HepG2 (cell line): Measurements from ENCODE around the gene NOXO1. TPM values are rescaled to one million over a fixed set of nuclear protein-coding genes. Genes with fewer than 3 reads are reported as not detected.

ENCODE experiments used
- ATAC-seq: fragments of 200-7000 bp; cut with Tn5 transposase; 3 replicates; pipeline ENCODE4 v1.9.1; 2020; ENCODE audit warnings: mild to moderate bottlenecking, moderate library complexity
- BruUV-seq: library from RNA; stranded (reverse); fragments of 400-500 nt; replicated peaks from 2 replicates; lab custom pipeline; 2021; lab: Mats Ljungman, UMichigan
- CTCF ChIA-PET: fragments of 300-600 bp; formaldehyde crosslinking; extraction: SDS; loops from one replicate; lab custom pipeline; 2021; ENCODE audit warnings: low total read pairs, inconsistent platforms, low intra/inter-chr PET ratio; lab: Yijun Ruan, JAX
- POLR2A ChIA-PET: fragments of 350-600 bp; sonication (Branson Sonifier 250); formaldehyde crosslinking; loops from one replicate; lab custom pipeline; 2020; ENCODE audit warnings: antibody characterized with exemption, inconsistent platforms; lab: Yijun Ruan, JAX
- DNase-seq: peaks from one replicate; pipeline ENCODE4 v3.0.0-alpha.2; 2015; ENCODE audit warnings: low spot score
- FAIRE-seq: peaks from 3 replicates; lab custom pipeline; 2011; peaks lifted over from hg19 to GRCh38; lab: Jason Lieb, UNC
- H2AFZ ChIP-seq: one replicate; pipeline ENCODE4 v1.6.1; 2011; ENCODE audit warnings: low read length, inconsistent platforms
- H3K27ac ChIP-seq: fragments of 300-600 bp; 3 replicates; pipeline ENCODE4 v1.8.0; 2011; ENCODE audit warnings: mixed run types, mild to moderate bottlenecking, mixed read lengths, low read length, inconsistent platforms; ENCODE audit not compliant: insufficient read depth; ENCODE audit errors: extremely low read length
- H3K27me3 ChIP-seq, 2 experiments: fragments of 200-600 bp in 1 of 2; 2 replicates in 1 of 2; 3 replicates in 1 of 2; pipeline versions ENCODE4 v1.6.0 to v1.8.0; 2011; ENCODE audit warnings: low read length in 2 of 2, mild to moderate bottlenecking in 2 of 2, moderate library complexity in 2 of 2, inconsistent platforms in 1 of 2; ENCODE audit not compliant: insufficient read depth in 2 of 2, control insufficient read depth in 1 of 2
- H3K36me3 ChIP-seq, 2 experiments: fragments of 200-600 bp in 1 of 2; replicated peaks in 1 of 2; 2 replicates in 1 of 2; 3 replicates in 1 of 2; pipeline versions ENCODE4 v1.5.1 to v1.8.0; 2011; ENCODE audit warnings: low read length in 2 of 2, inconsistent platforms in 1 of 2; ENCODE audit not compliant: insufficient read depth in 2 of 2, control insufficient read depth in 1 of 2
- H3K4me1 ChIP-seq: 2 replicates; pipeline ENCODE4 v1.5.1; 2012; ENCODE audit warnings: low read length, inconsistent platforms; ENCODE audit not compliant: insufficient read depth
- H3K4me2 ChIP-seq: 2 replicates; pipeline ENCODE4 v1.6.0; 2011; ENCODE audit warnings: low read depth, low read length, inconsistent platforms
- H3K4me3 ChIP-seq, 3 experiments: fragments of 200-600 bp in 1 of 3; sonication (generic), shearing (Covaris generic) in 1 of 3; replicated peaks in 1 of 3; 2 replicates each; pipeline ENCODE4 v1.5.1; 2011 to 2016; ENCODE audit warnings: low read length in 3 of 3, inconsistent platforms in 2 of 3, low read depth in 2 of 3, mild to moderate bottlenecking in 2 of 3, control low read depth in 1 of 3, mixed read lengths in 1 of 3; ENCODE audit not compliant: insufficient read depth in 1 of 3
- H3K79me2 ChIP-seq: one replicate; pipeline ENCODE4 v1.6.1; 2011; ENCODE audit warnings: low read length, inconsistent platforms; ENCODE audit not compliant: insufficient read depth
- H3K9ac ChIP-seq: 2 replicates; pipeline ENCODE4 v1.6.0; 2011; ENCODE audit warnings: mild to moderate bottlenecking, low read depth, low read length, inconsistent platforms; ENCODE audit not compliant: insufficient read depth
- H3K9me3 ChIP-seq: 2 replicates; pipeline ENCODE4 v1.5.1; 2012; ENCODE audit warnings: mild to moderate bottlenecking, low read length
- H4K20me1 ChIP-seq: 2 replicates; pipeline ENCODE4 v1.6.0; 2011; ENCODE audit warnings: inconsistent platforms, mild to moderate bottlenecking, low read length, moderate library complexity; ENCODE audit not compliant: insufficient read depth
- FOXA1 ChIP-seq, 2 experiments: fragments of 450-650 bp in 1 of 2; sonication (generic) in 1 of 2; formaldehyde crosslinking in 1 of 2; IDR thresholded peaks; 2 replicates each; pipeline versions ENCODE4 v1.4.0 to v1.6.1; 2016 to 2020; ENCODE audit warnings: missing genetic modification reagents in 1 of 2
- RARA ChIP-seq: IDR thresholded peaks from 2 replicates; pipeline ENCODE4 v1.6.1; 2016; ENCODE audit warnings: missing genetic modification reagents, missing compliant biosample characterization
- SAP130 ChIP-seq: IDR thresholded peaks from 2 replicates; pipeline ENCODE4 v1.6.1; 2016; ENCODE audit warnings: low read depth
- ZBTB7B ChIP-seq: sonication (generic); formaldehyde crosslinking; IDR thresholded peaks from 2 replicates; pipeline ENCODE4 v1.4.0; 2020; ENCODE audit warnings: missing genetic modification reagents
- ZNF616 ChIP-seq: sonication (generic); formaldehyde crosslinking; IDR thresholded peaks from 2 replicates; pipeline ENCODE4 v1.5.0; 2020; ENCODE audit warnings: low read depth, mild to moderate bottlenecking, missing genetic modification reagents
- WGBS: methylation state at CpG from one replicate; pipeline ENCODE4 v1.1.6; 2017; ENCODE audit warnings: low lambda C conversion rate; 5-methylcytosine and 5-hydroxymethylcytosine counted together
- in situ Hi-C: cut with HindIII; loops from 2 replicates; pipeline ENCODE4 v1.10.0; 2017; ENCODE audit warnings: low pct_unique_long_range_greater_than_20kb; ENCODE audit not compliant: extremely low pct_ligation_motif_present
- intact Hi-C: fragments of 100-400 bp; cut with micrococcal nuclease; formaldehyde crosslinking; loops from one replicate; pipeline ENCODE4 v1.10.0; 2022; ENCODE audit not compliant: unreplicated experiment
- polyA plus RNA-seq, 8 experiments: library from polyadenylated mRNA; depleted of rRNA in 3 of 8; stranded (reverse) in 7 of 8; unstranded in 1 of 8; fragments of >200 nt; fragmentation: Illumina TruSeq in 4 of 8; extraction: Trizol in 4 of 8; gene quantifications; 2 replicates each; pipeline versions ENCODE4 v1.2.1 to v1.2.3, GENCODE V29; 2011 to 2016; ENCODE audit warnings: low read depth in 4 of 8, missing spikeins in 1 of 8, mixed read lengths in 1 of 8; ENCODE audit not compliant: insufficient read depth in 1 of 8
- total RNA-seq, 5 experiments: library from RNA; depleted of rRNA; stranded (reverse); fragments of >200 nt; fragmentation: Illumina TruSeq; extraction: Trizol; gene quantifications; 2 replicates each; pipeline ENCODE4 v1.2.3, GENCODE V29; 2016; ENCODE audit warnings: low read depth in 1 of 5
- TF ChIP-seq, protein P1 (sequence below), 2 experiments: sonication (generic) in 1 of 2; formaldehyde crosslinking in 1 of 2; IDR thresholded peaks; 2 replicates each; pipeline versions ENCODE4 v1.4.0 to v1.6.1; 2018 to 2020; ENCODE audit warnings: missing genetic modification reagents in 2 of 2, borderline replicate concordance in 1 of 2, low read depth in 1 of 2, mild to moderate bottlenecking in 1 of 2, missing biosample characterization in 1 of 2
- TF ChIP-seq, protein P2 (sequence below): sonication (generic); formaldehyde crosslinking; IDR thresholded peaks from 2 replicates; pipeline ENCODE4; 2020; ENCODE audit warnings: missing genetic modification reagents, mild to moderate bottlenecking, borderline replicate concordance
- TF ChIP-seq, protein P3 (sequence below): sonication (generic); formaldehyde crosslinking; IDR thresholded peaks from 2 replicates; pipeline ENCODE4 v1.4.0; 2020; ENCODE audit warnings: missing genetic modification reagents
- TF ChIP-seq, protein P4 (sequence below): sonication (generic); IDR thresholded peaks from 2 replicates; pipeline ENCODE4 v1.6.1; 2016; ENCODE audit warnings: low read depth, borderline replicate concordance

NOXO1 gene
- total and polyA plus RNA-seq, 2 of the 13 experiments (the other 11 are each of a cell fraction or from before 2014, with no cell fraction given): 0.69 to 1.4 TPM

DNA sequence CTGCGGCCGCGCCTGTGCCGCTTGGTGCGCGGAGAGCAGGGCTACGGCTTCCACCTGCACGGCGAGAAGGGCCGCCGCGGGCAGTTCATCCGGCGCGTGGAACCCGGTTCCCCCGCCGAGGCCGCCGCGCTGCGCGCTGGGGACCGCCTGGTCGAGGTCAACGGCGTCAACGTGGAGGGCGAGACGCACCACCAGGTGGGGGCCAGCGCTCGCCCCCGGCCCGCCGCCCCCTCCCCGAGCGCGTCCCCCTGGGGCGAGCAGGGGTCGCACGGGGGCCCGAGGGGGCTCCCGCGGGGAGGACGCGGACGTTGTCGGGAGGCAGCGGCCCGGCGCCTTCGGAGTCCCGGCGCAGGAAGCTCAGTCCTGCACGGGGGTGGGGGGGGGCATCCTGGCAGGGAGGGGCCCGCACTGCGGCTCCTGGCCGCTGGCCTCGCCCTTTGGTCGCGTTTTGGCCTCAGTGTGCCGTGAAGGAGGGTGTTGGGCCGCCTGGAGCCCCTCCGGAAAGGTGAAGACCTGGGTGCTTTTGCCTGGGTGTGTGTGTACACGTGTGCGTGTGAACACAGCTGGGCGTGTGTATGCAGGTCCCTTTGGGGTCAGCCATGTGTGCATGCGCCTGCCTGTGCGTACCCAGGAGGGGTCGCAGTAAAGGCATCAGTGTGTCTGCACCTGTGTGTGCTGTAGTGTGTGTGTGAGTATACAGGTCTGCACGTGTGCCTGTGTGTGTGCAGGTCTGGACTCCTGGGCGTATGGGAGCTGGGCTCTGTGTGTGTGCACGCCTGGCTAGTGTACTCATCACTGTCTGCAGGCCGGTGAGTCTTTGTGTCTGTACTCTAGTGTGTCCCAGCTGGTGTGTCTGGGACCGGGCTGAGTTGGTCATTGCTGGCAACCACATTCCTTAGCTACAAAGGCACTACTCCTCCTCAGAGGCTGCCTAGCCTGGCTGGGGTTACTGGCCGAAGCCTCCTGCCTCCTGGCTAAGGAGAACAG is 46.0 kb upstream of the NOXO1 start:
- Histone ChIP-seq H3K4me2 (peak overlapping the region; percentile 89), H3K4me3 (peak overlapping the region; percentile 59 to 79 (median 77)), H4K20me1 (0 out of 2 replicates have a peak, but pooled peaks cover 7% of the 10 kb centered on the region), H3K9me3 (no peaks in the 10 kb centered on the region), H3K27me3 (peaks cover 1 to 9% of the 10 kb centered on the region in 2 experiments; a peak in 2 of 5 replicates), H3K4me1 (peaks cover 72% of the 10 kb centered on the region), H3K27ac (no peak overlapping the region), H3K79me2 (peaks cover 3% of the 10 kb centered on the region), H3K36me3 (no peaks in the 10 kb centered on the region; a peak in 1 of 5 replicates), H3K9ac (peak overlapping the region; percentile 54), H2AFZ (no peak overlapping the region)
- peak; percentile 42 for DNase-seq
- intact Hi-C loops (no loop called here), in situ Hi-C loops (no loop called here)
- BruUV-seq: no TSS peak
- ChIA-PET CTCF (no interaction called here), POLR2A (interaction anchor here (0.8 to 6.2 kb wide), 5 partner anchors 8 to 126 kb away, joined by 4 to 62 read pairs (median 7); partner anchors contain the start of genes NTHL1 and TSC2)
- peak; percentile 5 for ATAC-seq
- 11% methylated on average over 7 of the region's 76 CpGs for WGBS
- FAIRE-seq: peak; percentile 64
- TF ChIP-seq, protein P1, sequence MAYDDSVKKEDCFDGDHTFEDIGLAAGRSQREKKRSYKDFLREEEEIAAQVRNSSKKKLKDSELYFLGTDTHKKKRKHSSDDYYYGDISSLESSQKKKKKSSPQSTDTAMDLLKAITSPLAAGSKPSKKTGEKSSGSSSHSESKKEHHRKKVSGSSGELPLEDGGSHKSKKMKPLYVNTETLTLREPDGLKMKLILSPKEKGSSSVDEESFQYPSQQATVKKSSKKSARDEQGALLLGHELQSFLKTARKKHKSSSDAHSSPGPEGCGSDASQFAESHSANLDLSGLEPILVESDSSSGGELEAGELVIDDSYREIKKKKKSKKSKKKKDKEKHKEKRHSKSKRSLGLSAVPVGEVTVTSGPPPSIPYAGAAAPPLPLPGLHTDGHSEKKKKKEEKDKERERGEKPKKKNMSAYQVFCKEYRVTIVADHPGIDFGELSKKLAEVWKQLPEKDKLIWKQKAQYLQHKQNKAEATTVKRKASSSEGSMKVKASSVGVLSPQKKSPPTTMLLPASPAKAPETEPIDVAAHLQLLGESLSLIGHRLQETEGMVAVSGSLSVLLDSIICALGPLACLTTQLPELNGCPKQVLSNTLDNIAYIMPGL (CRISPR knock-in tag; IDR thresholded peaks at IDR 0.05; ENCODE audit: borderline replicate concordance in 1 of 2, low read depth in 1 of 2): peak; percentile 23 to 50; a peak in 3 of 4 replicates
- TF ChIP-seq FOXA1 (IDR thresholded peaks at IDR 0.05) (no peak), FOXA1 (CRISPR knock-in tag; IDR thresholded peaks at IDR 0.05) (peak; percentile 74), RARA (peak; percentile 49; the same call in 1 of the 2 replicates), ZNF616 (0 out of 2 replicates have a peak, but pooled peaks have one; percentile 57), SAP130 (CRISPR knock-in tag) (peak; percentile 87), ZBTB7B (CRISPR knock-in tag) (0 out of 2 replicates have a peak, but pooled peaks have one; percentile 46)
- TF ChIP-seq, protein P2, sequence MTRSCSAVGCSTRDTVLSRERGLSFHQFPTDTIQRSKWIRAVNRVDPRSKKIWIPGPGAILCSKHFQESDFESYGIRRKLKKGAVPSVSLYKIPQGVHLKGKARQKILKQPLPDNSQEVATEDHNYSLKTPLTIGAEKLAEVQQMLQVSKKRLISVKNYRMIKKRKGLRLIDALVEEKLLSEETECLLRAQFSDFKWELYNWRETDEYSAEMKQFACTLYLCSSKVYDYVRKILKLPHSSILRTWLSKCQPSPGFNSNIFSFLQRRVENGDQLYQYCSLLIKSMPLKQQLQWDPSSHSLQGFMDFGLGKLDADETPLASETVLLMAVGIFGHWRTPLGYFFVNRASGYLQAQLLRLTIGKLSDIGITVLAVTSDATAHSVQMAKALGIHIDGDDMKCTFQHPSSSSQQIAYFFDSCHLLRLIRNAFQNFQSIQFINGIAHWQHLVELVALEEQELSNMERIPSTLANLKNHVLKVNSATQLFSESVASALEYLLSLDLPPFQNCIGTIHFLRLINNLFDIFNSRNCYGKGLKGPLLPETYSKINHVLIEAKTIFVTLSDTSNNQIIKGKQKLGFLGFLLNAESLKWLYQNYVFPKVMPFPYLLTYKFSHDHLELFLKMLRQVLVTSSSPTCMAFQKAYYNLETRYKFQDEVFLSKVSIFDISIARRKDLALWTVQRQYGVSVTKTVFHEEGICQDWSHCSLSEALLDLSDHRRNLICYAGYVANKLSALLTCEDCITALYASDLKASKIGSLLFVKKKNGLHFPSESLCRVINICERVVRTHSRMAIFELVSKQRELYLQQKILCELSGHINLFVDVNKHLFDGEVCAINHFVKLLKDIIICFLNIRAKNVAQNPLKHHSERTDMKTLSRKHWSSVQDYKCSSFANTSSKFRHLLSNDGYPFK (CRISPR knock-in tag): peak; percentile 24; the same call in 1 of the 2 replicates
- TF ChIP-seq, protein P3, sequence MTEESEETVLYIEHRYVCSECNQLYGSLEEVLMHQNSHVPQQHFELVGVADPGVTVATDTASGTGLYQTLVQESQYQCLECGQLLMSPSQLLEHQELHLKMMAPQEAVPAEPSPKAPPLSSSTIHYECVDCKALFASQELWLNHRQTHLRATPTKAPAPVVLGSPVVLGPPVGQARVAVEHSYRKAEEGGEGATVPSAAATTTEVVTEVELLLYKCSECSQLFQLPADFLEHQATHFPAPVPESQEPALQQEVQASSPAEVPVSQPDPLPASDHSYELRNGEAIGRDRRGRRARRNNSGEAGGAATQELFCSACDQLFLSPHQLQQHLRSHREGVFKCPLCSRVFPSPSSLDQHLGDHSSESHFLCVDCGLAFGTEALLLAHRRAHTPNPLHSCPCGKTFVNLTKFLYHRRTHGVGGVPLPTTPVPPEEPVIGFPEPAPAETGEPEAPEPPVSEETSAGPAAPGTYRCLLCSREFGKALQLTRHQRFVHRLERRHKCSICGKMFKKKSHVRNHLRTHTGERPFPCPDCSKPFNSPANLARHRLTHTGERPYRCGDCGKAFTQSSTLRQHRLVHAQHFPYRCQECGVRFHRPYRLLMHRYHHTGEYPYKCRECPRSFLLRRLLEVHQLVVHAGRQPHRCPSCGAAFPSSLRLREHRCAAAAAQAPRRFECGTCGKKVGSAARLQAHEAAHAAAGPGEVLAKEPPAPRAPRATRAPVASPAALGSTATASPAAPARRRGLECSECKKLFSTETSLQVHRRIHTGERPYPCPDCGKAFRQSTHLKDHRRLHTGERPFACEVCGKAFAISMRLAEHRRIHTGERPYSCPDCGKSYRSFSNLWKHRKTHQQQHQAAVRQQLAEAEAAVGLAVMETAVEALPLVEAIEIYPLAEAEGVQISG: no peak
- TF ChIP-seq, protein P4, sequence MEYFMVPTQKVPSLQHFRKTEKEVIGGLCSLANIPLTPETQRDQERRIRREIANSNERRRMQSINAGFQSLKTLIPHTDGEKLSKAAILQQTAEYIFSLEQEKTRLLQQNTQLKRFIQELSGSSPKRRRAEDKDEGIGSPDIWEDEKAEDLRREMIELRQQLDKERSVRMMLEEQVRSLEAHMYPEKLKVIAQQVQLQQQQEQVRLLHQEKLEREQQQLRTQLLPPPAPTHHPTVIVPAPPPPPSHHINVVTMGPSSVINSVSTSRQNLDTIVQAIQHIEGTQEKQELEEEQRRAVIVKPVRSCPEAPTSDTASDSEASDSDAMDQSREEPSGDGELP: peak; percentile 81
